ENCODE data around the gene FARS2.
A peak's percentile ranks its signal among the peaks of the same experiment; 100 is the strongest.

Gene FARS2

GRCh38 chr6:5514353-5514752, 253.0 kb downstream of the FARS2 start:
- no peak for DNase-seq

DNA sequence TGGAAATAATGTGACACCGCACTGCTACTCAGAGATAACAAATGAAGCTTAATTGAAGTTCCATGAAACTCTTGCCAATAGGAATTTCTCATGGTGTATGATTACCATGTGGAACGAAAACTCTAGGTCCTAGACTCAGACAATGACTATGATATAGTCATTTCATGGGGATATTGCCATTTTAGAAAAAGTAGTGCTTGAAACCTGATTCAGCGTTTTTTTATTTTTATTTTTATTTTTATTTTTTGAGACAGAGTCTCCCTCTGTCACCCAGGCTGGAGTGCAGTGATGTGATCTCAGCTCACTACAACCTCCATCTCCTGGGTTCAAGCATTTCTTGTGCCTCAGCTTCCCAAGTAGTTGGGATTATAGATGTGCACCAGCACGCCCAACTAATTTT, 253.9 kb downstream of the FARS2 start:
- no peak for DNase-seq

- DNase-seq: no peak
Observed at GRCh38 chr6:5516036-5516435, 254.7 kb downstream of the FARS2 start.

- no peak for DNase-seq
Observed at GRCh38 chr6:5517796-5518195, 256.5 kb downstream of the FARS2 start.

GRCh38 chr6:5518936-5519491, 257.7 kb downstream of the FARS2 start:
- DNase-seq: no peak

- no peak for DNase-seq
Observed at GRCh38 chr6:5520796-5521195, 259.5 kb downstream of the FARS2 start.

DNA sequence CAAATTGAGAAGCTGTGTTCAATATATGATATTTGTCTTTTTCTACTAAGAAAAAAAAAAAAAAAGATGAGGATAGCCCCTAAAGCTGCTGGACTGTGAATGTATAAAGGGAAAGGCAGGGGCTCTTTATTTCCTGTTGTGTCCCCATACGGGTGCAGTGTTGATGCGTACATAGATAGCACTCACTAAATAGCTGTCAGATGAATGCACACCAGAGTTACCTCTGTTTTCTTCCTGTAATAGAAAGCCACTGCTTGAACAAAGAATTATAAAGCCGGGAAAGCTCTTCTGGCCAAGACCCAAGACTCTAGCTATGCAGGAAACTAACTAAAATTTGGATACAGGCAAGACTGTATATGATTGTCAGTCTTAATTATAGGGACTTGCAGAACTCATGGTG, 260.0 kb downstream of the FARS2 start:
- DNase-seq: no peak

GRCh38 chr6:5522147-5522546, 260.8 kb downstream of the FARS2 start:
- no peak for DNase-seq

GRCh38 chr6:5524110-5524509, 262.8 kb downstream of the FARS2 start:
- DNase-seq: no peak

- DNase-seq: no peak
Observed at GRCh38 chr6:5525209-5525608, 263.9 kb downstream of the FARS2 start.

- no peak for DNase-seq
Observed at GRCh38 chr6:5529015-5529414, 267.7 kb downstream of the FARS2 start.

DNA sequence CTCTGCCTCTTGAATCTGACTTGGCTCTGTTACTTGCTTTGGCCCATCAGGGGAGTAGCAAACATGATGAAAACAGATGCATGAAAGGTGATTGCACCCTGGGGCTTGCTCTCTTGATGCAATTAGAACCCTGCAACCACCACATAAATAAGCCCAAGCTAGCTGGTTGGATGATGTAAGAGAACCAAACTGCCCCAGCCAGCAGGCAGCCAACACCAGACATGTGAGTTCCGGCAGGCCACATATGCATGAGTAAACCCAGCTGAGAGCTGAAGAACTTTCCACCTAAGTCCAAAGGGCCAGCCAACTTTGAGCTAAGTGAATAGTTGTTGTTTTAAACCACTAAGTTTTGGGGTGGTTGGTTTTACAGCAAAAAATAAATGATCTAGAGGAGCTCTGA, 268.4 kb downstream of the FARS2 start:
- no peak for DNase-seq

- DNase-seq: no peak
Observed at GRCh38 chr6:5531161-5531560, 269.8 kb downstream of the FARS2 start.

- no peak for DNase-seq
Observed at GRCh38 chr6:5531853-5532375, 270.6 kb downstream of the FARS2 start.

DNA sequence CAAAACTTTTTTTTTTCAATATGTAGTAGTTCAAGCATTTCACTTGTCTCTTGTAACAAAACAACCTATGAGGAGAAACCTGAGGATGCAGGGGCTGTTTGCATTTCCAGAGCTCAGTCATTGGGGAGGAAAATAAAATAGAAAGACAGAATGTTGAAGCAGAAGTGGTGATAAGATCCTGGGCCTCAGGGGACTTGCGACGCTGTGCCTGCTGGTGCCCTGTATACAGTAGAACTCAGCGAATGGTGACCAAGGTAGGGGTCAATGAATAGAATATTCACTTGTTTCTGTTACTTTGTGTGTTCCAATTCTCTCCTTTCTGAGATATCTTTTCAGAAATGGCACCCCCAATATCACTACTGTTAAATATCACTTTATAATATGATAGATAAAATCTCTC, 271.6 kb downstream of the FARS2 start:
- DNase-seq: no peak

DNA sequence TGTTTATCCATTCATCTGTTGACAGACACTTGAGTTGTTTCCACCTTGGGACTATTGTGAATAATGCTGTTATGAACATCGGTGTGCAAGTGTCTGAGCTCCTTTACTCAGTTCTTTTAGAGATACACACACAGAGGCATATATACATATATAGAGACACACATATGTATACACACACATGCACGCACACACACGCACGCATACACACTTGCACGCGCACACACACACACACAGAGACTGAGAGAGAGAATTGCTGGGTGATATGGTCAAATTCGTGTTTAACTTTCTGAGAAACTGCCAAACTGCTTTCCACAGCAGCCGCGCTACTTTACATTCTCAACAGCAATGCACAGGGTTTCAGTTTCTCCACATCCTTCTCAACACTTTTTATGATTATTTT, 273.3 kb downstream of the FARS2 start:
- DNase-seq: no peak

GRCh38 chr6:5536644-5537043, 275.3 kb downstream of the FARS2 start:
- no peak for DNase-seq

DNA sequence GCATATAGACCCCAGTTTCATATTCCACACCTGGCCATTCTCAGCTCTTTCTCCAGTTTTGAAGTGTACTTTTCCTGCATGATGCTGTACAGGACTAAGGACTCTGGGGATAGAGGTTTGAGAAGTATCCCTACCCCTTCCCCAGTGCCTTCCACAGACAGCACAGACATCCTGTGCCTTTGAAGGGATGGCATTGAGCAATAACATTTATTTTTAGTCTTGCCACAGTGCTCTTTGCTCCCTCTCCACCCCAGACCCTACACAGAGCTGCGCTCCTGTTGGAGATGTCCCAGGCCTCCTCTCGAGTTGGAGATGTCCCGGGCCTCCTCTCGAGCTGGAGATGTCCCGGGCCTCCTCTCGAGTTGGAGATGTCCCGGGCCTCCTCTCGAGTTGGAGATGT, 275.8 kb downstream of the FARS2 start:
- no peak for DNase-seq

- DNase-seq: no peak
Observed at GRCh38 chr6:5537967-5538366, 276.7 kb downstream of the FARS2 start.

DNA sequence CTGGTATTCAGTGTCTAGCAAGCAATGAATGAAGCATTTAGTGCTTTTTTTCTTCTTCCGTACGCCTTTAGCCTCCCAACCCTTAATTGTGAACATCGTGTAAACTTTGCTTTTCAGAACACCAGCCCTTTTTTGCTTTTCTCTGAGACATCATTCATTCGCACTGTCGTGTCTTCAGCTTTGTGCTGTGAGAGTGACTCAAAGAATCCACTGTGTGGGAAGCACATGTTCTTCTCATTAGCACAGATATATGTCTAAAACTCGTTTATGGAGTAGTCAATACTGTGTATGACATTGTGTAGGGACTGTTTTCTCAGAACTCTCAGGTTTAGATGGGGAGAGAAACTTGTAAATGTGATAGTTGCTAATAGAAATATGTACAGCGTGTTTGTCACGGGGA, 279.1 kb downstream of the FARS2 start:
- no peak for DNase-seq

GRCh38 chr6:5541025-5541424, 279.7 kb downstream of the FARS2 start:
- no peak for DNase-seq

- peak; percentile 24 for DNase-seq
Observed at GRCh38 chr6:5541751-5542432, 280.6 kb downstream of the FARS2 start.

DNA sequence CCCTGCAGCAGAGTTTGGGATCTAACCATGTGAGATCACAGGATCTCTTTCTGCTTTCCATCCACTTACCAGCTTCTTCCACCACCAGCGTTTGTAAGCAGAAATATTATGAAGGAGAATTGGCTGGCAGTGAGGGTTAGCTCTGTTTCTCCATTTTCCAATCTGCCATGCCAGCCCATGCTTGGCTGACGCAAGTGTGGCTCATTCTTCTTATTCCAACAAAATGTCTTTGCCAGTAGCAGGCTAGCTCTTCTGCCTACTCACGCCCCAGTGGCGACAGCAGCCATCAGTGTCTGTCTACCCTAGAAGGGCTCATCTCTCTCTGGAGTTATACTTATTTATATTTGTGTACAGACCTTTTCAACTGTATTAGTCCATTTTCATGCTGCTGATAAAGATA, 286.2 kb downstream of the FARS2 start:
- no peak for DNase-seq

DNA sequence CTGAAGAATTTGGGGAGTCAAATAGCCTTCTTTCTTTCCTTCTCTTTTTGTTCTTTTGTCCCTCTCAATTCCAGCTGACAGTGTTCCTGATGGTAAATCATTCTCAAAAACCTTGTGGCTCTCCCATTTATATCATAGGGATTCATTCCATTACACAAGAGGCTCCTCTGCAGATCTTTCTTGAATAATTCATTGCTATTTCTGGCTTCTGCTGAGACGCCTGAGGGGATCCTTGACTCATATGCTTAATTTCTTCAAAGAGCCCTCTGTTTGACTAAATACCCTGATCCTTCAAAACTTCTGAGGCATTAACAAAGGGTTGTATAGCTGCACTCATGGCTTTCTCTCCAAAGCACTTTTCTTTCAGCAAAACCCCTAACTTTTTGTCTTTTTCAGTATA, 289.3 kb downstream of the FARS2 start:
- no peak for DNase-seq

- no peak for DNase-seq
Observed at GRCh38 chr6:5552243-5552642, 290.9 kb downstream of the FARS2 start.

Measured in kidney glomerular epithelial cell (primary cell).